ENCODE measurements around the gene NFYC. TPM values are rescaled to one million over a fixed set of nuclear protein-coding genes. Genes with fewer than 3 reads are reported as not detected.

Gene NFYC
- total and polyA plus RNA-seq, 9 donors: 35.7 to 66.4 (median 57.8) TPM

- H3K9me3 ChIP-seq (replicated peaks; ENCODE audit: control insufficient read depth, low read depth, low read length): no peaks in the 10 kb centered on the region
- WGBS (ENCODE audit: insufficient coverage): no CpG with 5 or more reads among the region's 1 CpG
- peaks cover 41% of the 10 kb centered on the region for H3K36me3 ChIP-seq (ENCODE audit: control insufficient read depth, insufficient read depth, low read length)
- no peak for DNase-seq
- no peak overlapping the region for H3K4me3 ChIP-seq (ENCODE audit: low read length)
- no peak overlapping the region for H3K27ac ChIP-seq (ENCODE audit: low read length)
- H3K27me3 ChIP-seq (ENCODE audit: control insufficient read depth, insufficient read depth, low read length): no peaks in the 10 kb centered on the region
- H3K4me1 ChIP-seq (ENCODE audit: control insufficient read depth, insufficient read depth, low read length): no peaks in the 10 kb centered on the region
Measured at GRCh38 chr1:40745176-40745575, 53.7 kb downstream of the NFYC start.

- no peak for DNase-seq
- Histone ChIP-seq H3K9me3 (replicated peaks; ENCODE audit: control insufficient read depth, low read depth, low read length) (no peaks in the 10 kb centered on the region), H3K4me3 (ENCODE audit: low read length) (no peak overlapping the region), H3K4me1 (ENCODE audit: control insufficient read depth, insufficient read depth, low read length) (no peaks in the 10 kb centered on the region), H3K36me3 (ENCODE audit: control insufficient read depth, insufficient read depth, low read length) (peaks cover 39% of the 10 kb centered on the region), H3K27ac (ENCODE audit: low read length) (no peak overlapping the region), H3K27me3 (ENCODE audit: control insufficient read depth, insufficient read depth, low read length) (no peaks in the 10 kb centered on the region)
- whole genome bisulfite sequencing (ENCODE audit: insufficient coverage): no CpG with 5 or more reads among the region's 2 CpGs
Measured at GRCh38 chr1:40746344-40747090, 55.0 kb downstream of the NFYC start.

DNA sequence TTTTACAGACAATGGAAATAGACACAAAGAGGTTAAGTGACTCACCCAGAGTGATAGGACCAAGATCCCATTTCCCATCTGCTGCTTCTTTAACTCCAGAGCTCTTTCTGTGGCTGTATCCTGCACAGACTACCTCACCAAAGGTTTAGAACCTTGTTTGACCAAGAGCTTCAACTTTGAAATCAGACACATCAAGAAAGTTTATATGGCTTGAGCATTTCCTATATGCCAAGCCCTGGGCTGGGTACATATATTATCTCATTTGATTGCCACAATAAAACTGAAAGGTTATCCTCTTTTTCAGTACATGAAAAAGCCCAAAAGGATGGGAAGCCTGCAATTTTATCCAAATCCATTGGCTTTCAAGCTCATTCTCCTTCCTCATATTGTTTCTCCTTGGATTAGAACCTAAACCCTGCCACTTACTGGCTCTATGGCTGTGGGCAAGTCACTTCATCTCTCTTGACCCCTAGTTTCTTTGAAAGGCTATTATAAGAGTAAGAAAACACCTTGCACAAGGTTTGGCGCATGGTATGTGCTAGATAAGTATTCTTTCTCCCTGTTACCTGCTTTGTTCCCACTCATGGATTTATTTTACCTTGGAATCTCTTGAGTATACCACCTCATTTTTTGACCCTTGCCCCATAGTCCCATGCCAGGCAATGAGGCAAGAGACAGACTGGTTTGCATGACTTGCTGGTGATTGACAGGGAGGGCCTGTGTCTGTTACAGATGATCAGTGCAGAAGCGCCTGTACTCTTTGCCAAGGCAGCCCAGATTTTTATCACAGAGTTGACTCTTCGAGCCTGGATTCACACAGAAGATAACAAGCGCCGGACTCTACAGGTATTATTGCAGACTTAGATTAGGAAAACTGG is 57.6 kb downstream of the NFYC start:
- H3K27me3 ChIP-seq (ENCODE audit: control insufficient read depth, insufficient read depth, low read length): no peaks in the 10 kb centered on the region
- H3K36me3 ChIP-seq (ENCODE audit: control insufficient read depth, insufficient read depth, low read length): peaks cover 37% of the 10 kb centered on the region
- no peak overlapping the region for H3K4me3 ChIP-seq (ENCODE audit: low read length)
- no peaks in the 10 kb centered on the region for H3K4me1 ChIP-seq (ENCODE audit: control insufficient read depth, insufficient read depth, low read length)
- WGBS (ENCODE audit: insufficient coverage): 100% methylated on average over 4 of the region's 5 CpGs
- no peaks in the 10 kb centered on the region for H3K9me3 ChIP-seq (replicated peaks; ENCODE audit: control insufficient read depth, low read depth, low read length)
- H3K27ac ChIP-seq (ENCODE audit: low read length): no peak overlapping the region
- no peak for DNase-seq

- no peaks in the 10 kb centered on the region for H3K9me3 ChIP-seq (replicated peaks; ENCODE audit: control insufficient read depth, low read depth, low read length)
- H3K4me1 ChIP-seq (ENCODE audit: control insufficient read depth, insufficient read depth, low read length): no peaks in the 10 kb centered on the region
- no peaks in the 10 kb centered on the region for H3K27me3 ChIP-seq (ENCODE audit: control insufficient read depth, insufficient read depth, low read length)
- no peak overlapping the region for H3K4me3 ChIP-seq (ENCODE audit: low read length)
- WGBS (ENCODE audit: insufficient coverage): 0% methylated on average over 1 of the region's 3 CpGs
- peaks cover 45% of the 10 kb centered on the region for H3K36me3 ChIP-seq (ENCODE audit: control insufficient read depth, insufficient read depth, low read length)
- DNase-seq: no peak
- no peak overlapping the region for H3K27ac ChIP-seq (ENCODE audit: low read length)
Measured at GRCh38 chr1:40749817-40750216, 58.3 kb downstream of the NFYC start.

- Histone ChIP-seq H3K4me1 (ENCODE audit: control insufficient read depth, insufficient read depth, low read length) (no peaks in the 10 kb centered on the region), H3K27me3 (ENCODE audit: control insufficient read depth, insufficient read depth, low read length) (no peaks in the 10 kb centered on the region), H3K27ac (ENCODE audit: low read length) (no peak overlapping the region), H3K4me3 (ENCODE audit: low read length) (no peak overlapping the region), H3K36me3 (ENCODE audit: control insufficient read depth, insufficient read depth, low read length) (peaks cover 49% of the 10 kb centered on the region), H3K9me3 (replicated peaks; ENCODE audit: control insufficient read depth, low read depth, low read length) (no peaks in the 10 kb centered on the region)
- DNase-seq: no peak
- no CpG with 5 or more reads among the region's 2 CpGs for WGBS (ENCODE audit: insufficient coverage)
Measured at GRCh38 chr1:40750451-40750908, 59.0 kb downstream of the NFYC start.

DNA sequence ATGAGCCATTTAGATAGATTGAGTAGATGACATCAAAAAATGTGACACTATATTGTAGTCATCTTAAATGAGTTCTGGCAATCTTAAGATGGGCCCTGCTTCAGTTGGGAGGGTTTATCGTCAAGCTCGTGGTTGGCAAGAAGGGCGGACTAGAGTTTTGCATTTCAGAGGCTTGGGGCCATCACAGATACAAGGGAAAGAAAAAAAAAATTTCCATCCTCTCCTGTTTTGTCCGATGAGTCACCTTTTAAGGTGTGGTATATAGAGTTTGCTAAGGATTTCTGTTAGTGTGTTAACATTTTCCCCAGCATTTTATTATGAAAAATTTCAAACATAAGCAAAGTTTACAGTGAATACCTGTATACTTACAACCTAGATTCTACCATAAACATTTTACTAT is 60.3 kb downstream of the NFYC start:
- Histone ChIP-seq H3K4me1 (ENCODE audit: control insufficient read depth, insufficient read depth, low read length) (no peaks in the 10 kb centered on the region), H3K27ac (ENCODE audit: low read length) (no peak overlapping the region), H3K4me3 (ENCODE audit: low read length) (no peak overlapping the region), H3K9me3 (replicated peaks; ENCODE audit: control insufficient read depth, low read depth, low read length) (no peaks in the 10 kb centered on the region), H3K36me3 (ENCODE audit: control insufficient read depth, insufficient read depth, low read length) (peaks cover 56% of the 10 kb centered on the region), H3K27me3 (ENCODE audit: control insufficient read depth, insufficient read depth, low read length) (no peaks in the 10 kb centered on the region)
- DNase-seq: no peak
- no CpG with 5 or more reads among the region's 4 CpGs for WGBS (ENCODE audit: insufficient coverage)

DNA sequence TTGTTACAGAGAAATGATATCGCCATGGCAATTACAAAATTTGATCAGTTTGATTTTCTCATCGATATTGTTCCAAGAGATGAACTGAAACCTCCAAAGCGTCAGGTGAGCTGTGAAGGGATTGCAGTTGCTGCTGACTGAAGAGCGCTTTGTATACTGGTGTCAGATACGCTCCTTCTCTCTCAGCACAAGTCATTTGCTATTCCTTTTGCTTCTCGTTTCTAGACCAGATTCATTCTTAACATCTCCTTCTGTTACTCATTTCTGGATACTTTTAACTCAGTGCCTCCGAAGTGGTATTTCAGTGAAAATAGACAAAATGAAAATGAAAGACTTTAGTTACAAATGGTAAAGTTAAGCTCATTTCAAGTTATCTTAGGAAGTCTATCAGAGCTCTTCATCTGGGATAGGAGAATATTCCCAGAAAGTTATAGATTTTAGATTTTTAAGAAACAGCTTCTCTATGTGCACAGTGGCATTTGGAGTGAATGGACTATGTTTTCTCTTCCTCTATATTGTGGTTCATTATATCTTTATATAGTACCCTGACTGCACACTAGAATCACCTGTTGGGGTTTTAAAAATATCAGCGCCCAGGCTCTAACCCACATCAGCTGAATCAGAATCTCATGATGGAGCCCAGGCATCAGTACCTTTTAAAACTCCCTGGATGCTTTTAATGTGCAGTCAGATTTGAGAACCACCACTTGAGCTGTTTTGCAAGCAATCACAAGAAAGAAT is 61.8 kb downstream of the NFYC start:
- 86% methylated on average over 1 of the region's 8 CpGs for WGBS (ENCODE audit: insufficient coverage)

DNA sequence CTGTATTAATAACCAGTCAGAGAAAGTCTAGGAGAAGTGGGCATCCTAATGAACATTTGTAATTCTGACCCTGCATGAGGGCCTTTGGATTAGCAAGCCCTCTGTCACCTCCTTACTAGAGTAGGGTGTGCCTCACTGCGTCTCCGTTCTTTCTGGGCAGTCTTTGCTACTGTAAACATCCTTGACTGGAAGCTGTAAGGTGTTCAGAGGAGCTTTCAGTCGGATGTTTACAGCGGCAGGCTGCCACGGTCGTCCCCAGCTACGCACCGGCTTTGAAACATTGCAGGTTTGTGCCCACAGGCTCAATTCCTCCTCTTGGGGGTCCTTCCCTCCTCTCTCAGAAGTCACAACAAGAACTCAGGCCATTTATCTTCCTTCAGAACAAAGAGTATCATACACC is 62.7 kb downstream of the NFYC start:
- Histone ChIP-seq H3K9me3 (replicated peaks; ENCODE audit: control insufficient read depth, low read depth, low read length) (no peaks in the 10 kb centered on the region), H3K36me3 (ENCODE audit: control insufficient read depth, insufficient read depth, low read length) (peaks cover 66% of the 10 kb centered on the region), H3K27me3 (ENCODE audit: control insufficient read depth, insufficient read depth, low read length) (no peaks in the 10 kb centered on the region), H3K4me1 (ENCODE audit: control insufficient read depth, insufficient read depth, low read length) (no peaks in the 10 kb centered on the region), H3K4me3 (ENCODE audit: low read length) (no peak overlapping the region), H3K27ac (ENCODE audit: low read length) (no peak overlapping the region)
- 93% methylated on average over 7 of the region's 8 CpGs for WGBS (ENCODE audit: insufficient coverage)
- no peak for DNase-seq

More for the DNA sequence above, 61.8 kb downstream of the NFYC start:
- peaks cover 67% of the 10 kb centered on the region for H3K36me3 ChIP-seq (ENCODE audit: control insufficient read depth, insufficient read depth, low read length)
- no peak for DNase-seq
- no peaks in the 10 kb centered on the region for H3K4me1 ChIP-seq (ENCODE audit: control insufficient read depth, insufficient read depth, low read length)
- no peak overlapping the region for H3K27ac ChIP-seq (ENCODE audit: low read length)
- no peaks in the 10 kb centered on the region for H3K27me3 ChIP-seq (ENCODE audit: control insufficient read depth, insufficient read depth, low read length)
- no peak overlapping the region for H3K4me3 ChIP-seq (ENCODE audit: low read length)
- H3K9me3 ChIP-seq (replicated peaks; ENCODE audit: control insufficient read depth, low read depth, low read length): no peaks in the 10 kb centered on the region

- Histone ChIP-seq H3K27ac (ENCODE audit: low read length) (no peak overlapping the region), H3K27me3 (ENCODE audit: control insufficient read depth, insufficient read depth, low read length) (no peaks in the 10 kb centered on the region), H3K9me3 (replicated peaks; ENCODE audit: control insufficient read depth, low read depth, low read length) (no peaks in the 10 kb centered on the region), H3K4me1 (ENCODE audit: control insufficient read depth, insufficient read depth, low read length) (no peaks in the 10 kb centered on the region), H3K4me3 (ENCODE audit: low read length) (no peak overlapping the region), H3K36me3 (ENCODE audit: control insufficient read depth, insufficient read depth, low read length) (peaks cover 64% of the 10 kb centered on the region)
- DNase-seq: no peak
- WGBS (ENCODE audit: insufficient coverage): 76% methylated on average over 3 of the region's 4 CpGs
Measured at GRCh38 chr1:40755067-40755466, 63.6 kb downstream of the NFYC start.

DNA sequence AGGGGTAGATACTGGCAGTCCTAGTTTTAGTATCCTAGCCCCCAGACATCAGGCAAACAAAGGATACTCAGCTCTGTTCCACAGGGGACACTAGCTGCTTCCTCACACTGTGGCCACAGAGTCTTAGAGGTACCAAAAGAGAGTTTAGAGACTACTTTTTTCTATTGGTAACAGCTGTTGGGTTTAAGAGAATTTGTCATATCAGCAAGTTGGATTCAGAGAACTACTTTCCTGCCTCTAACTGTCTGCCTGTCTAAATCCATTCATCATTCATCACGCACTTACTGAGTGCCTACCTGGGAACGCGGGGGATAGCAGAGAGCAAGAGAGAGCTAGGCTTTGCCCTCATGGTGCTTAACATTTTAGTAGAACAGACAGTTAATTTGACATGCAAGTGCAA is 65.0 kb downstream of the NFYC start:
- Histone ChIP-seq H3K27me3 (ENCODE audit: control insufficient read depth, insufficient read depth, low read length) (no peaks in the 10 kb centered on the region), H3K4me3 (ENCODE audit: low read length) (no peak overlapping the region), H3K36me3 (ENCODE audit: control insufficient read depth, insufficient read depth, low read length) (peaks cover 71% of the 10 kb centered on the region), H3K27ac (ENCODE audit: low read length) (no peak overlapping the region), H3K9me3 (replicated peaks; ENCODE audit: control insufficient read depth, low read depth, low read length) (no peaks in the 10 kb centered on the region), H3K4me1 (ENCODE audit: control insufficient read depth, insufficient read depth, low read length) (no peaks in the 10 kb centered on the region)
- no peak for DNase-seq
- no CpG with 5 or more reads among the region's 3 CpGs for WGBS (ENCODE audit: insufficient coverage)
